NCI-H2196 (cell line): ENCODE measurements around the gene SOCS6.
"Not testable (repeated sequence)": the region's sequence is repeated elsewhere in the genome, so short reads cannot be mapped to it uniquely, and the experiment has no call there.

ENCODE experiments used
- DNase-seq: peaks from one replicate; lab custom pipeline; 2025; ENCODE audit not compliant: unreplicated experiment; lab: John Stamatoyannopoulos, UW

Gene SOCS6

GRCh38 chr18:70354771-70355170 lies 65.9 kb downstream of the SOCS6 start:
- DNase-seq, result no peak

DNA sequence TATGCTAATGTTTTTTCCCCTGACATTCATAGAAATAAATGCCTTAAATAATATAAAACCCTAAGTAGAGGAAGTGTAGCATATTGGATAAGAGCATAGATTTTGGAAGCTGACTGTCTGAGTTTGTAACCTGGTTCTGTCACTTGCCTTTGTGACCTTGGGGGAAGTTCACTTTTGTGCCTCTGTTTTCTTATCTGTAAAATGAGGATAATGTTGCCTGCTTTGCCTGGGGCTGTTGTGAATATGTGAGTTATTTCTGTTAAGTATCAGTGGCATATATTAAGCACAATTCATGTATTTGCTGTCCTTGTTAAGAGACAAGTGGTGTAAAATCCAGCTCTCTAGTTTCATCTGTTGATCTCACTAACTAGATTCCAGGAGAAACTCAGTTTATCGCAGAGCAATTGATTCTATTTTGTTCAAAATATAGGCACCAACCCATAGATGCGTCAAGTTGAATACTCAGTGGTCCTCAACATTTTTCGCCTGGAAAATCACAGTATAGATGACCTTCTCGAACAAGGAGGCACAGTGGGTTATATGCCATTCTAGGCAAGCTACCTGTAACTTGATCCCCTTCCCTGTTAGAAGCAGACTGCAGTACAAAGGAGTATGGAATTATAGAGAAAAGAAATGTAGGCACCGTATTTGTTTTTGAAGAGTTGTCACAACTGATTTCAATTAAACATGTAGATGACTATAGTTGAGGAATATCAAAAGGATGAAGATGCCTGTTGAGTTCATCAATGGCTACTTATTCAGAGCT lies 67.0 kb downstream of the SOCS6 start:
- DNase-seq, result no peak

- not testable (repeated sequence) for DNase-seq
Measured at GRCh38 chr18:70358105-70358406, 69.2 kb downstream of the SOCS6 start.

DNA sequence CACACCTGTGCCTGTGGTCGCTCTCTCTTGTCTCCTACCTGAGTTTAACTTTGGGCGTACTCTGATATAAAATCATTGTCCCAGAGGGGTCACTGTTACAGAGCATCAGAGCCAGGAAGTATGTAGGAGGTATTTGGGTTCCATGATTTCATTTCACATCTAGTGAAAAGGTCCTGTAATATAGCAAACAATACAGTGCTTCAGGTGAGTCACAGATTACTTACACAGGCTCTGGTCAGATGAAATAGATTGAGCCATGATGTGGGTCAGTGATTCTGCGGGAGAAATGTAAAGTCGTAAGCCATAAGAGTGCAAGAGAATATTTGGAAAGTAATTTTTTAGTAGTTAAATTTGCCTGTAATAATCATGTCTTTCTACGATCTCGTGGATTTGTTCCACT lies 70.2 kb downstream of the SOCS6 start:
- DNase-seq, result no peak

- DNase-seq, result no peak
Measured at GRCh38 chr18:70362258-70362657, 73.4 kb downstream of the SOCS6 start.

DNA sequence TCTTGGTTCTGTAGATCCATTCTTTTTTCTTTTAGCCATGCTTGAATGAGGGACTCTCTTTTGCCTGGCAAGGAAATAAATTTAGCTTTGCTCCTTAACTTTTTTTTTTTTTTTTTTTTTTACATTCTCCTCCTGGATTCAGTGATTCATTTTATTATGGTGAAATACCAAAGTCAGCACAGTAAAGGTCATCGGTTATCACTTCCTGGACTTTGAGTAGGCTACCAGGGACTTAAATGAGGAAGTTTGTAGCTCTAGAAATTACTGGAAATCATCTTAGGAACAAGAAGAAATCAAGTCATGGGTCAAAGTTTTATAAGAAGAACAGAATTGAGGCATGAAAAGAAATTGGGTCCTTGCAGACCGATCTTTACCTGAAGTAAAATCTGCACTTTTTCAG lies 75.0 kb downstream of the SOCS6 start:
- DNase-seq, result no peak

DNA sequence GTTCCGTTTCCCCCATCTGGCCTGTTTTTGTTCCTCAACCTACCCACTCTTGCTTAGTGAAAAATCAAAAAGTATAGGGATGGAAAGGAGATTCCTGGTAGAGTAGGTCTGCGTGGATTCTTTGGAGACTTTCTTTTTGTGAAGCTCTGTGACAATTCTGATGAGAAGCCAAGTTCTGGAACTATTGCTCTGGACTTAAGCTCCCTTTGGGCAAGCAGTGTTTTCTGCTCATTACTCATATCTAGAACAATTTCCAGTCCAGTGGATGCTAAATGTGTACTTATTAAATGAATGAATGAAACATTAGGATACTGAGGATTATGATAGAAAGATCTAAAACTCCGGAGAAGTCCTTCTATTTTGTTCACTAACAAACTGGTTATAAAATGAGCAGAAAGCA lies 76.5 kb downstream of the SOCS6 start:
- no peak for DNase-seq

DNA sequence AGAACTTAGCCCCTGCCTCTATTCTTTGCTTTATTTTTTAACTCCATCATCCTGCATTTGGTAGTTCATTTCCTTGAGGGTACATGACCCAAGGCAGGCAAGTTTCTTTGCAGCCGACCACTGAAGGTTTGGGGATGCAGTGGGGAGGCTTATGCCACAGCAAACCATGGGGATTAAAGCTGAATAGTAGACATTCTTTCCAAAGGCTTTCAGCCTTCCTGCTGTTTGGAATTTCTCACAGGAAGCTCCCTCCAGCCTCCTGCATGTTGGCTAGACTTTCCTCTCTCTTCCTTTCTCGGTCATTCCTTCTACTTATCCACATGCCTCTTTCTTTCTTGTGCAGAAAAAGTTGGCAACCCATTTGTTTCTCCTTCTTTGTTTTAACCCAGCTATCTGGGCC lies 77.3 kb downstream of the SOCS6 start:
- DNase-seq, result no peak

GRCh38 chr18:70366670-70367069 lies 77.8 kb downstream of the SOCS6 start:
- no peak for DNase-seq

- DNase-seq, result not testable (repeated sequence)
Measured at GRCh38 chr18:70367344-70367743, 78.5 kb downstream of the SOCS6 start.

GRCh38 chr18:70368903-70369302 lies 80.1 kb downstream of the SOCS6 start:
- no peak for DNase-seq

GRCh38 chr18:70370762-70371733 lies 82.2 kb downstream of the SOCS6 start:
- no peak for DNase-seq

DNA sequence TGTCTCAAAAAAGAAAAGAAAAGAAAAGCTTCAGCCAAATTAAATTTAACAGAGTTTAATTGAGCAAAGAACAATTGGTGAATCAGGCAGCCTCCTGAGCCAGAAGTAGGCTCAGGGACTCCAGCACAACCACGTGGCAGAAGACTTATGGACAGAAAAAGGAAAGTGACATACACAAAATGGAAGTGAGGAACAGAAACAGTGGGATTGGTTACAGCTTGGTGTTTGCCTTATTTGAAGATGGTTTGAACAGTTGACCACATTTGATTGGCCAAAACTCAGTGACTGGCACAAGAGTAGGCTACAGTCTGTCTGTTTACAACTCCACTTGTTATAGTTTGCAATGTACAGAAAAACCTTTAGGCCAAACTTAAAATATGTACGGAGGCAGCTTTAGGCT lies 83.1 kb downstream of the SOCS6 start:
- DNase-seq, result no peak

- no peak for DNase-seq
Measured at GRCh38 chr18:70372450-70373041, 83.7 kb downstream of the SOCS6 start.

DNA sequence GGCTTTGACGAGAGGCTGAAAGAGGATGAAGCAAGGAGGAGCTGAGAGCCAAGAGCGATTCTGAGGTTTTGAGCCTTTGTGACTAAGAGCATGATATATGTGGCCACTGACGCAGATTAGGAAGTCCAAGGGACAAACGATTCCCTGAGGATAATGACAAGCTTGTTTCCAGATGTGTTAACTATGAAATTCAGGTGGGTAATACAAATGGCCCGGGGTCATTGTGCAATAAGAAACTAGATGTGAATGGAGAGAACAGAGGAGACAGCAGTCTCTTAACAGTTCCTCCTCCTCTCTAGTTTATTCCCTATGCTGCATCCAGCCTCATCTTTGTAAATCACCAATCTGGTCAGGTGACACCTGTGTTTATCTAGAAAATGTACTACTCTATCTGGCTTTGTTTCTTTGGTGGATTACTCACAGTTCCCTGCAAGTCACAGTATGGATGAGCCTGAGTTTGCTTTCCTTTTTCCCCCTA lies 84.2 kb downstream of the SOCS6 start:
- no peak for DNase-seq

- DNase-seq, result no peak
Measured at GRCh38 chr18:70374154-70374553, 85.3 kb downstream of the SOCS6 start.

DNA sequence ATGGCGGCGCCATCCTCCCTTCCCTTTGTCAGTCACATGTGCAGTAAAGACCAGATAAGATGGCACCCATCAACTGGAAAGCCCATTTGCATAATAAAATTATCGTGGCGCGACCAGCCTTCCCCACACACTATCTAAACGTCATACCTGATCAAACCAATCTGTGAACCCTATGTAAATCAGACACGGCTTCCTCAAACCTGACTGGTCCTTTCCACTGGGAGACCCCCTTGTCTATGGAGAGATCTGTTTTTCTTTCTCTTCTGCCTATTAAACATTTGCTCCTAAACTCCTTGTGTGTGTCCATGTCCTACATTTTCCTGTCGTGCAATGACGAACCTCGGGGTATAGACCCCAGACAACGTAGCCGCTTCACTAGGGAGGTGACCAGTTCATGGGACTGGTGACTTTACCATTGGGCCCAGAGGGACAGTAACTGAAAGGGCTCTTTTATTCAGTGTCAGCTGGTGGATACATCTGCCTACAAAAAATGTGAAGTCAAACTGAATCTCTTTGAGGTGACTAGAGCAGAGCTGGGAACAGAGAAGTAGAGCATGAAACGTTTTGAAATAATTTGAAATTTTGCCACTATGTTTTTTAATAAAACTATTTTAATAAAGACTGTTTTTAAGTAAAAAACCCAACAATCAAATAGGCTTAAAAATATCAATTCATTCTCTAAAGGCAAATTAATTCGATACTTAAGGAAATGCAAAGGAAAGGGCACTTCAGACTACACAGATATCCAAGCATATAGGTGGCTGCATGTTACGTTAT lies 87.5 kb downstream of the SOCS6 start:
- DNase-seq, result no peak

DNA sequence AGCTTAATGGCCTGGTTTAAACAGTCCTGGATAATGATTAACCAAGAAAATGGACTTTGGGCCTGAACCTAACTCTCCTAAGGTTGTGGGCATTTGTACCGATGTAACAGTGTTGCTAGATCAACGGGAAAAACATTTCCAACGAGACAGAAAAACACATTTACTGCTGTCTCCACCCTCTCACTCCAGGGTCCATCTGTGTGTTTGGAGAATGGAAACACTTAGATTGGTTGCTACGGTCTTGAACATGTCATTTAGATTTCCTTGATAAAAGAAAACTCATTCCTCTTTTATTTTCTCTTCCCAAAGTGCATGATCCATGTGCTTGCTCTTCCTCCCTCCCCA lies 88.0 kb downstream of the SOCS6 start:
- no peak for DNase-seq

DNA sequence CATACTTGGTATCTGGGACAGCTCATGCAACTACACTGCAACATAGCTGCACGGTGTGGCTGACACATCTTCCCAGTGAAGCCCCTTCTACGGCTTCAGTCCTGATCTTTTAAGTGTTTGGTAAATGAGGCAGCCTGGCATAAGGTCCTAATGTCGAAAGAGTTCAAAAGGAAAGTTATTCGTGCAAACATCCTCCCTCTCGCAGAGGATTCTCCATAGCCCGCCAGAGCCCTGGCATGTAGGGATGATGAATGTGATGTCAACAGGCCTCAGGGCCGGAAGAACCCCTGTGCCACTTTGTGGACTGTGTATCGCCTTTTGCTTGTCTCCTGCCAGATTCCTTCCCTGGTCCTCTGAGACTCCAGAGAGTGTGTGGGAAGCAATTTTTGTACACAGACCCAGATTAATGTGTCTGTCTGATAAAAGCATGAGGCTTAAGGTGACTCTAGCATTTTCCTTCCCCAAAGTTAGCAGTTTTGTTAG lies 88.5 kb downstream of the SOCS6 start:
- no peak for DNase-seq

DNA sequence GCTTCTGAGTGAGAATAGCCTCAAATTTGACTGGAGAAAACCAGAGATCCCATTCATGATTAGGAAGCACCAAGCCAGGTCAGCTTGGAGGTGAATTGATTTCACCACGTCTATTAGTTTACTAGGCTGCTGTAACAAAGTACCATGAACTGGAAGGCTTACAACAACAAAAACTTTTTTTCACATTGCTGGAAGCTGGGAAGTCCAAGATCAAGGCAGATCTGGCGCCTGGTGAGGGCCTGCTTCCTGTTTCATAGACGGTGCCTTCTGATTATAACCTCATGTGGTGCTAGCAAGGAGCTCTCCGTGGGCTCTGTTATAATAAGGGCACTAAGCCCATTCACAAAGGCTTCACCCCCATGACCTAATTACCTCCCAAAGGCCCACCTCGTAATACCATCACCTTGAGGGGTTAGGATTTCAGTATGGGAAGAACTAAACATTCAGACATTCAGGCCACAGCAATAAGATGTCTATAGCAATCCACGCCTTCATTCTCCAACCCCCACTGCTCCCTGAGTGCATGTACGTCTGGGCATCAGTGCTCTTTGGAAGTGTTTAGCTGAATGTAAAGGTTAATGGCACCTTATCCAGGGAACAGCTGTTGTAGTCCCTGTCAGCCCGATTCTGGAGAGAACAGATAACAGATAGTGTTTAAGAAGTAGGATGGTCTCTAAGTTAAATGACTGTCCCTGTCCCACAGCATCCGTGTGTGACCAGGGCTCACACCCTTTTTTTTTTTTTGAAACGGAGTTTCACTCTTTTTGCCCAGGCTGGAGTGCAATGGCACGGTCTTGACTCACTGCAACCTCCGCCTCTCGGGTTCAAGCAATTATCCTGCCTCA lies 89.2 kb downstream of the SOCS6 start:
- DNase-seq, result no peak
